Osteoblast (primary cell): ENCODE measurements around the gene HUWE1. TPM values are rescaled to one million over a fixed set of nuclear protein-coding genes. Genes with fewer than 3 reads are reported as not detected.
A peak's percentile ranks its signal among the peaks of the same experiment; 100 is the strongest.

ENCODE experiments used
- DNase-seq: peaks from one replicate; pipeline ENCODE4 v3.0.0; 2011; ENCODE audit warnings: low spot score, mixed read lengths; ENCODE audit not compliant: insufficient read length; ENCODE audit errors: missing footprints
- H2AFZ ChIP-seq: 2 replicates; pipeline ENCODE4 v1.6.0; 2011; ENCODE audit warnings: mild to moderate bottlenecking, low read length
- H3K27ac ChIP-seq: 2 replicates; pipeline ENCODE4 v1.5.1; 2011; ENCODE audit warnings: mild to moderate bottlenecking, low read depth, low read length, moderate library complexity
- H3K27me3 ChIP-seq: 2 replicates; pipeline ENCODE4 v1.6.0; 2012; ENCODE audit warnings: mild to moderate bottlenecking, control low read depth, inconsistent platforms, low read length, moderate library complexity; ENCODE audit not compliant: insufficient read depth
- H3K36me3 ChIP-seq: 2 replicates; pipeline ENCODE4 v1.5.1; 2011; ENCODE audit warnings: mild to moderate bottlenecking, low read length, control low read depth, moderate library complexity; ENCODE audit not compliant: insufficient read depth
- H3K4me1 ChIP-seq: 2 replicates; pipeline ENCODE4 v1.5.1; 2011; ENCODE audit warnings: mild to moderate bottlenecking, low read length, control low read depth, moderate library complexity; ENCODE audit not compliant: insufficient read depth
- H3K4me2 ChIP-seq: 2 replicates; pipeline ENCODE4 v1.6.0; 2011; ENCODE audit warnings: mild to moderate bottlenecking, low read length; ENCODE audit not compliant: insufficient read depth
- H3K4me3 ChIP-seq: fragments of 200-600 bp; sonication (generic); 3 replicates; pipeline ENCODE4 v1.5.1; 2012; ENCODE audit warnings: mild to moderate bottlenecking, low read length, inconsistent platforms; ENCODE audit not compliant: insufficient read depth
- H3K79me2 ChIP-seq: 2 replicates; pipeline ENCODE4 v1.6.0; 2012; ENCODE audit warnings: mild to moderate bottlenecking, low read length, control low read depth, inconsistent platforms; ENCODE audit not compliant: insufficient read depth
- H3K9me3 ChIP-seq: 2 replicates; pipeline ENCODE4 v1.5.1; 2011; ENCODE audit warnings: low read depth, low read length, control low read depth
- H4K20me1 ChIP-seq: 2 replicates; pipeline ENCODE4 v1.6.0; 2012; ENCODE audit warnings: mild to moderate bottlenecking, low read length, control low read depth; ENCODE audit not compliant: insufficient read depth
- total RNA-seq: library from RNA; depleted of rRNA; stranded (reverse); fragments of >200 nt; gene quantifications from 2 replicates; pipeline ENCODE4 v1.2.3, GENCODE V29; 2012
- TF ChIP-seq, protein P1 (sequence below): IDR thresholded peaks from 2 replicates; pipeline ENCODE4 v1.5.1; 2011; ENCODE audit warnings: mild to moderate bottlenecking, low read depth, low read length, moderate library complexity; ENCODE audit errors: extremely low read depth

The HUWE1 gene
- total RNA-seq, 1 donor: 116 TPM

DNA sequence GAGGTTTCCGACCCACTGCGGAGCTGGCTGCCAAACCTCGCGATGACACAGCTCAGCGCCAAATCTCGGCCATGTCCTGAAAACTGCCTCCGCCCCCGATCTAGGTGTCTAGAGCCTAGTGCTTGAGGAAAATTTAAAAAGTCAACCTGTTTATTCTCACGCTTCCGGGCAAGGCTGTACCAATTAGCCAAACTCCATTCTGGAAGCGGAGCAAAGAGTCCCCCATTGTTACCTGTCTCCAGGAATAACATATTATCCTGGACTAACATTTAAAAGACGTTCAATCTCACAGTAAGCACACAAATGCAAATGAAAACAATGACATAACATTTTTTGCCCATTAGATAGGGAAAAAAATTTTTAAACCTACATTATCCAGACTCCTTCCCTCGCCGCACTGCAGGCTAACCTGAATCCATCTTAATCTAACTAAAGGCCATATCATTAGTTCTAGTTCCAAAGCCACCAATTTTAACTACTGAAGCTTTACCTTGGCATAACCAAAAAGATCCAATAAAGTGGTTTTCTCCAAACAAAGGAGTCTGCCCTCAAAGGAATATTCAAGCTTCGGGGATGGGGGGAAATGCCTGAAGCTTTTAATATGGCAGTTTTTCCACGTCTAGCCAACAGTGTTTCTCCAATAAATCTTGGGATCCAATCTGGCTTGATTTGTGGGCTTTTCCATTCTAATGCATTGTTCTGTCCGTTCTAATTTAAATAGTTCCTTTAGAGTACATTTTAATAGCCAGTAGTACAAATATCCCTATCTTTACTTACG, 1.9 kb downstream of the HUWE1 start:
- H3K4me1 ChIP-seq: peaks cover 3% of the 10 kb centered on the region
- H4K20me1 ChIP-seq: no peaks in the 10 kb centered on the region
- DNase-seq: no peak
- peak overlapping the region; percentile 84 for H3K4me2 ChIP-seq
- peak overlapping the region; percentile 78 for H3K4me3 ChIP-seq
- H3K36me3 ChIP-seq: peaks cover 6% of the 10 kb centered on the region
- no peaks in the 10 kb centered on the region for H3K27me3 ChIP-seq
- H2AFZ ChIP-seq: peak overlapping the region; percentile 60
- H3K9me3 ChIP-seq: no peaks in the 10 kb centered on the region
- peak overlapping the region; percentile 66 for H3K27ac ChIP-seq
- peaks cover 40% of the 10 kb centered on the region for H3K79me2 ChIP-seq
- TF ChIP-seq, protein P1, sequence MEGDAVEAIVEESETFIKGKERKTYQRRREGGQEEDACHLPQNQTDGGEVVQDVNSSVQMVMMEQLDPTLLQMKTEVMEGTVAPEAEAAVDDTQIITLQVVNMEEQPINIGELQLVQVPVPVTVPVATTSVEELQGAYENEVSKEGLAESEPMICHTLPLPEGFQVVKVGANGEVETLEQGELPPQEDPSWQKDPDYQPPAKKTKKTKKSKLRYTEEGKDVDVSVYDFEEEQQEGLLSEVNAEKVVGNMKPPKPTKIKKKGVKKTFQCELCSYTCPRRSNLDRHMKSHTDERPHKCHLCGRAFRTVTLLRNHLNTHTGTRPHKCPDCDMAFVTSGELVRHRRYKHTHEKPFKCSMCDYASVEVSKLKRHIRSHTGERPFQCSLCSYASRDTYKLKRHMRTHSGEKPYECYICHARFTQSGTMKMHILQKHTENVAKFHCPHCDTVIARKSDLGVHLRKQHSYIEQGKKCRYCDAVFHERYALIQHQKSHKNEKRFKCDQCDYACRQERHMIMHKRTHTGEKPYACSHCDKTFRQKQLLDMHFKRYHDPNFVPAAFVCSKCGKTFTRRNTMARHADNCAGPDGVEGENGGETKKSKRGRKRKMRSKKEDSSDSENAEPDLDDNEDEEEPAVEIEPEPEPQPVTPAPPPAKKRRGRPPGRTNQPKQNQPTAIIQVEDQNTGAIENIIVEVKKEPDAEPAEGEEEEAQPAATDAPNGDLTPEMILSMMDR: no peak

DNA sequence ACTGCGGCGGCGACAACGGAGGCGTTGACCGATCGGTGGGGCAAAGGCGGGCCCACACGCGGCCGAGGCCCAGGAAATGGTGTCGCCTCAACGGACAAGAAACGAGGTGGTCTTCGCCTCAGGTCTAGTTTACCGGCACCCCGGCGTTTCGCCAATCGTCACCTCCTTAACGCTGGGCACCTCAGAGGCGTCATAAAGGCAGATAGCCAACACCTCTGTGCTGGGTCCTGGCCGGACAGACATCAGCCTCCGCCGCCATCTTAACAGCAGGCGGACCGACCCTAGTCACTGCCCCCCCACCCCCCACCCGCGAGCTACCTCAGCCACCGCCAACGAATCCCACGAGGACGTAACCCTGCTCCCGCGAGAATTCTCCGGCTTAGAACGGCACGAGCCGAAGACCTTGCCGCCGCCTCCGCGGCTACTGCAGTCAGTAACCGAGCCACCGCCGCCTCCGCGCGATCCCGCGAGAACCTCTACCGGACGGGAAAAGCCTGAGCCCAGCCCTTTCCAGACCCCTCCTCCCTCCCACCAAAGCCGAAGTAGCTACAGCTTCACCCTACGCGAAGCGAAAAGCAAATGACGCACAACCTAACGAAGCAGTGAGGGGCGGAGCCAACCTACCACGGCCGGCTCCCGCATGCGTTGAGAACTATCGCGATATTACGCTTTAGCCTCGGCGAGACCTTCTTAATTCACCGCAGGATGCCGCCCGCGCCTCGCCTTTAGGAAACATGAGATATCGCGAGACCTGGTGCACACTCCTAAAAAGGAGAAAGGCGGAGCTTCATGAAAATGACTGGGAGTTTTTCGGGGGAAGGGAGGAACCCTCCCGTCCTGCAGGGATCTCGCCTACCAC, 2.7 kb downstream of the HUWE1 start:
- TF ChIP-seq, protein P1: no peak
- Histone ChIP-seq H3K9me3 (no peaks in the 10 kb centered on the region), H2AFZ (peak overlapping the region; percentile 66), H3K79me2 (peaks cover 47% of the 10 kb centered on the region), H3K4me2 (peak overlapping the region; percentile 62), H3K27ac (peak overlapping the region; percentile 89), H3K4me1 (peaks cover 3% of the 10 kb centered on the region), H3K4me3 (peak overlapping the region; percentile 83), H3K36me3 (peaks cover 11% of the 10 kb centered on the region), H3K27me3 (no peaks in the 10 kb centered on the region), H4K20me1 (no peaks in the 10 kb centered on the region)
- peak; percentile 87 for DNase-seq

DNA sequence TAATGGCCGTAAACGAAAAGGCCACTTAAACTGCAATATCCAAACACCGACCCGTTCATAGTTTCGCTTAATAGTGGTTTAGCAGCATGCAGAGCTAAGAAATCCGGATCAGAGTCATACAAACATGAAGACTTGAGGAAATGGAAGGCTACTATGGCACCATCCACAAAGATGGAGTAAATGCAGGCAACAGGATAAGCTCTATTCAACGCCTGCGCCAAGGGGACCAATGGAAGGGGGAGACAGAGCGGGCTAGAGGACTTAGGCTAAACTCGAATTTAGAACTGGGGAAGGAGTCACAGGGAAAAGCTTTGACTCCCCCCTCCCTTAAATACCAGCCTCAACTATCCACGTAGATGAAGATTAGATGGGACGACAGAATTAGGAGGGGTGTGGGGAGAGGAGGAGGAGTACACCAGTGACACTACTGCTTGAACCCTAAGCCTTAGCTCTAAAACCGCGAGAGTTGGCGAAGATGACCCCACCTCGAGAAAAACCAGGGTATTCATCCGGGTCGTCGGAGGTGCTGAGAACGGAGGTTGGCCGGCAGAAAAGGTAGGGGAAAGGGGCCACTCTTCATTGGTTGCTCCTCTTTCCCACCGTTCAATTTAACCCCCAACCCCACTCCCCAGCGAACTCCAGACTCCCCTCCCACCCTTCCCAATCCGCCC, 3.5 kb downstream of the HUWE1 start:
- Histone ChIP-seq H4K20me1 (no peaks in the 10 kb centered on the region), H3K27me3 (no peaks in the 10 kb centered on the region), H3K4me1 (peaks cover 3% of the 10 kb centered on the region), H3K79me2 (peaks cover 55% of the 10 kb centered on the region), H3K4me3 (peak overlapping the region; percentile 83), H2AFZ (peak overlapping the region; percentile 8), H3K4me2 (peak overlapping the region; percentile 62), H3K36me3 (peaks cover 11% of the 10 kb centered on the region), H3K9me3 (no peaks in the 10 kb centered on the region), H3K27ac (peak overlapping the region; percentile 89)
- TF ChIP-seq, protein P1: no peak
- peak; percentile 85 for DNase-seq
